Activated CD8-positive, alpha-beta memory T cell treated with anti-CD3 and anti-CD28 coated beads for 1 hour (primary cell): Measurements from ENCODE around the gene DERA.
"Not testable (repeated sequence)": the region's sequence is repeated elsewhere in the genome, so short reads cannot be mapped to it uniquely, and the experiment has no call there.

Experiments used
- DNase-seq, 2 donors: peaks; one replicate each; pipeline ENCODE4 v3.0.0-alpha.2; 2020; ENCODE audit warnings: low read depth in 1 of 2; ENCODE audit errors: extremely low read depth in 1 of 2

DERA gene

GRCh38 chr12:15956413-15957185 lies 45.5 kb downstream of the DERA start:
- DNase-seq, result no peak

GRCh38 chr12:15962760-15963159 lies 51.6 kb downstream of the DERA start:
- DNase-seq, result no peak

- DNase-seq, result no peak
Observed at GRCh38 chr12:15963271-15963670, 52.1 kb downstream of the DERA start.

GRCh38 chr12:15966426-15966825 lies 55.3 kb downstream of the DERA start:
- DNase-seq, result no peak

- DNase-seq, result not testable (repeated sequence)
Observed at GRCh38 chr12:15967053-15967452, 55.9 kb downstream of the DERA start.

- DNase-seq, result no peak
Observed at GRCh38 chr12:15971211-15971610, 60.1 kb downstream of the DERA start.

GRCh38 chr12:15972894-15973293 lies 61.8 kb downstream of the DERA start:
- DNase-seq, result no peak

- no peak for DNase-seq
Observed at GRCh38 chr12:15977999-15978951, 67.1 kb downstream of the DERA start.

GRCh38 chr12:15979096-15980092 lies 68.3 kb downstream of the DERA start:
- no peak for DNase-seq

- no peak for DNase-seq
Observed at GRCh38 chr12:15982071-15982470, 70.9 kb downstream of the DERA start.

GRCh38 chr12:15982471-15982870 lies 71.3 kb downstream of the DERA start:
- DNase-seq, result no peak

- no peak for DNase-seq
Observed at GRCh38 chr12:15982921-15983320, 71.8 kb downstream of the DERA start.

- no peak for DNase-seq
Observed at GRCh38 chr12:15984097-15984800, 73.1 kb downstream of the DERA start.

GRCh38 chr12:15984963-15985362 lies 73.8 kb downstream of the DERA start:
- no peak for DNase-seq

GRCh38 chr12:15987696-15988095 lies 76.6 kb downstream of the DERA start:
- no peak for DNase-seq

- no peak for DNase-seq
Observed at GRCh38 chr12:15988983-15989755, 78.0 kb downstream of the DERA start.

GRCh38 chr12:15995801-15996200 lies 84.7 kb downstream of the DERA start:
- no peak for DNase-seq

- DNase-seq, result no peak
Observed at GRCh38 chr12:15996254-15996653, 85.1 kb downstream of the DERA start.

- DNase-seq, result no peak
Observed at GRCh38 chr12:15996948-15997347, 85.8 kb downstream of the DERA start.
